Measurements from ENCODE around the gene RPL32. TPM values are rescaled to one million over a fixed set of nuclear protein-coding genes. Genes with fewer than 3 reads are reported as not detected.
A peak's percentile ranks its signal among the peaks of the same experiment; 100 is the strongest.

Gene RPL32
- polyA plus RNA-seq, 4 donors: 1,296 to 2,718 (median 2,420) TPM

GRCh38 chr3:12825156-12825555 is 16.2 kb downstream of the RPL32 start:
- peaks cover 0 to 14% (median 0%) of the 10 kb centered on the region in 3 donors for H3K36me3 ChIP-seq (ENCODE audit: control insufficient read depth in 3 of 3, insufficient read depth in 2 of 3, low read depth in 1 of 3, low read length in 3 of 3)
- no peak for FAIRE-seq
- WGBS, 3 donors: 51 to 77% (median 68%) methylated on average over 8 of the region's 8 CpGs

GRCh38 chr3:12824299-12824698 is 17.1 kb downstream of the RPL32 start:
- H3K27me3 ChIP-seq (ENCODE audit: control insufficient read depth in 3 of 3, insufficient read depth in 3 of 3, low read length in 3 of 3): no peaks in the 10 kb centered on the region
- FAIRE-seq (no peak), DNase-seq (no peak)
- H3K36me3 ChIP-seq (ENCODE audit: control insufficient read depth in 3 of 3, insufficient read depth in 2 of 3, low read depth in 1 of 3, low read length in 3 of 3): peaks cover 0 to 12% (median 0%) of the 10 kb centered on the region in 3 donors
- WGBS, 3 donors: 78 to 88% (median 83%) methylated on average over 7 of the region's 7 CpGs
- no peak overlapping the region for H3K27ac ChIP-seq (ENCODE audit: low read depth in 1 of 3, low read length in 2 of 3)
- no peaks in the 10 kb centered on the region for H3K9me3 ChIP-seq (ENCODE audit: control insufficient read depth in 2 of 2, insufficient read depth in 1 of 2, low read depth in 1 of 2, low read length in 1 of 2)
- H3K4me1 ChIP-seq (ENCODE audit: control insufficient read depth in 3 of 3, insufficient read depth in 2 of 3, low read depth in 1 of 3, low read length in 2 of 3): no peaks in the 10 kb centered on the region
- no peak overlapping the region for H3K4me3 ChIP-seq (ENCODE audit: low read depth in 1 of 3, low read length in 3 of 3)

More at GRCh38 chr3:12825156-12825555, 16.2 kb downstream of the RPL32 start:
- H3K4me1 ChIP-seq (ENCODE audit: control insufficient read depth in 3 of 3, insufficient read depth in 2 of 3, low read depth in 1 of 3, low read length in 2 of 3): no peaks in the 10 kb centered on the region
- no peaks in the 10 kb centered on the region for H3K27me3 ChIP-seq (ENCODE audit: control insufficient read depth in 3 of 3, insufficient read depth in 3 of 3, low read length in 3 of 3)
- DNase-seq: no peak
- no peaks in the 10 kb centered on the region for H3K9me3 ChIP-seq (ENCODE audit: control insufficient read depth in 2 of 2, insufficient read depth in 1 of 2, low read depth in 1 of 2, low read length in 1 of 2)
- H3K27ac ChIP-seq (ENCODE audit: low read depth in 1 of 3, low read length in 2 of 3): no peak overlapping the region
- H3K4me3 ChIP-seq (ENCODE audit: low read depth in 1 of 3, low read length in 3 of 3): no peak overlapping the region

- no peaks in the 10 kb centered on the region for H3K4me1 ChIP-seq (ENCODE audit: control insufficient read depth in 3 of 3, insufficient read depth in 2 of 3, low read depth in 1 of 3, low read length in 2 of 3)
Observed at GRCh38 chr3:12822725-12823373, 18.5 kb downstream of the RPL32 start.

GRCh38 chr3:12818773-12819172 is 22.6 kb downstream of the RPL32 start:
- Histone ChIP-seq H3K36me3 (ENCODE audit: control insufficient read depth in 3 of 3, insufficient read depth in 2 of 3, low read depth in 1 of 3, low read length in 3 of 3) (peaks cover 0 to 23% (median 0%) of the 10 kb centered on the region in 3 donors), H3K9me3 (ENCODE audit: control insufficient read depth in 2 of 2, insufficient read depth in 1 of 2, low read depth in 1 of 2, low read length in 1 of 2) (no peaks in the 10 kb centered on the region), H3K27me3 (ENCODE audit: control insufficient read depth in 3 of 3, insufficient read depth in 3 of 3, low read length in 3 of 3) (no peaks in the 10 kb centered on the region), H3K27ac (ENCODE audit: low read depth in 1 of 3, low read length in 2 of 3) (no peak overlapping the region), H3K4me1 (ENCODE audit: control insufficient read depth in 3 of 3, insufficient read depth in 2 of 3, low read depth in 1 of 3, low read length in 2 of 3) (no peaks in the 10 kb centered on the region), H3K4me3 (ENCODE audit: low read depth in 1 of 3, low read length in 3 of 3) (no peak overlapping the region)
- FAIRE-seq: no peak
- DNase-seq: no peak
- 67 to 83% (median 78%) methylated on average over 5 of the region's 5 CpGs for WGBS, 3 donors

More at GRCh38 chr3:12822725-12823373, 18.5 kb downstream of the RPL32 start:
- Histone ChIP-seq H3K27me3 (ENCODE audit: control insufficient read depth in 3 of 3, insufficient read depth in 3 of 3, low read length in 3 of 3) (no peaks in the 10 kb centered on the region), H3K27ac (ENCODE audit: low read depth in 1 of 3, low read length in 2 of 3) (no peak overlapping the region), H3K36me3 (ENCODE audit: control insufficient read depth in 3 of 3, insufficient read depth in 2 of 3, low read depth in 1 of 3, low read length in 3 of 3) (peaks cover 0 to 12% (median 0%) of the 10 kb centered on the region in 3 donors), H3K4me3 (ENCODE audit: low read depth in 1 of 3, low read length in 3 of 3) (no peak overlapping the region), H3K9me3 (ENCODE audit: control insufficient read depth in 2 of 2, insufficient read depth in 1 of 2, low read depth in 1 of 2, low read length in 1 of 2) (no peaks in the 10 kb centered on the region)
- FAIRE-seq (no peak), DNase-seq (peak; percentile 26 to 39)
- WGBS, 3 donors: 33 to 51% (median 46%) methylated on average over 7 to 8 of the region's 8 CpGs

GRCh38 chr3:12818273-12818672 is 23.1 kb downstream of the RPL32 start:
- 88 to 91% (median 89%) methylated on average over 8 of the region's 8 CpGs for WGBS, 3 donors
- FAIRE-seq (no peak), DNase-seq (no peak)
- no peak overlapping the region for H3K4me3 ChIP-seq (ENCODE audit: low read depth in 1 of 3, low read length in 3 of 3)
- peaks cover 0 to 23% (median 0%) of the 10 kb centered on the region in 3 donors for H3K36me3 ChIP-seq (ENCODE audit: control insufficient read depth in 3 of 3, insufficient read depth in 2 of 3, low read depth in 1 of 3, low read length in 3 of 3)
- no peaks in the 10 kb centered on the region for H3K4me1 ChIP-seq (ENCODE audit: control insufficient read depth in 3 of 3, insufficient read depth in 2 of 3, low read depth in 1 of 3, low read length in 2 of 3)
- H3K27ac ChIP-seq (ENCODE audit: low read depth in 1 of 3, low read length in 2 of 3): no peak overlapping the region
- no peaks in the 10 kb centered on the region for H3K9me3 ChIP-seq (ENCODE audit: control insufficient read depth in 2 of 2, insufficient read depth in 1 of 2, low read depth in 1 of 2, low read length in 1 of 2)
- H3K27me3 ChIP-seq (ENCODE audit: control insufficient read depth in 3 of 3, insufficient read depth in 3 of 3, low read length in 3 of 3): no peaks in the 10 kb centered on the region

- 49 to 55% (median 54%) methylated on average over 13 to 16 of the region's 16 CpGs for WGBS, 3 donors
- no peak for DNase-seq
Observed at GRCh38 chr3:12817343-12817710, 24.0 kb downstream of the RPL32 start.

GRCh38 chr3:12816521-12817342 is 24.6 kb downstream of the RPL32 start:
- 92 to 93% (median 92%) methylated on average over 33 to 34 of the region's 34 CpGs for WGBS, 3 donors
- H3K4me1 ChIP-seq (ENCODE audit: control insufficient read depth in 3 of 3, insufficient read depth in 2 of 3, low read depth in 1 of 3, low read length in 2 of 3): no peaks in the 10 kb centered on the region
- FAIRE-seq: no peak
- H3K27me3 ChIP-seq (ENCODE audit: control insufficient read depth in 3 of 3, insufficient read depth in 3 of 3, low read length in 3 of 3): no peaks in the 10 kb centered on the region
- DNase-seq: no peak
- no peak overlapping the region for H3K4me3 ChIP-seq (ENCODE audit: low read depth in 1 of 3, low read length in 3 of 3)
- H3K9me3 ChIP-seq (ENCODE audit: control insufficient read depth in 2 of 2, insufficient read depth in 1 of 2, low read depth in 1 of 2, low read length in 1 of 2): no peaks in the 10 kb centered on the region
- peaks cover 0 to 27% (median 0%) of the 10 kb centered on the region in 3 donors for H3K36me3 ChIP-seq (ENCODE audit: control insufficient read depth in 3 of 3, insufficient read depth in 2 of 3, low read depth in 1 of 3, low read length in 3 of 3)
- no peak overlapping the region for H3K27ac ChIP-seq (ENCODE audit: low read depth in 1 of 3, low read length in 2 of 3)

More at GRCh38 chr3:12817343-12817710, 24.0 kb downstream of the RPL32 start:
- Histone ChIP-seq H3K9me3 (ENCODE audit: control insufficient read depth in 2 of 2, insufficient read depth in 1 of 2, low read depth in 1 of 2, low read length in 1 of 2) (no peaks in the 10 kb centered on the region), H3K4me1 (ENCODE audit: control insufficient read depth in 3 of 3, insufficient read depth in 2 of 3, low read depth in 1 of 3, low read length in 2 of 3) (no peaks in the 10 kb centered on the region), H3K36me3 (ENCODE audit: control insufficient read depth in 3 of 3, insufficient read depth in 2 of 3, low read depth in 1 of 3, low read length in 3 of 3) (peaks cover 0 to 27% (median 0%) of the 10 kb centered on the region in 3 donors), H3K27ac (ENCODE audit: low read depth in 1 of 3, low read length in 2 of 3) (no peak overlapping the region), H3K27me3 (ENCODE audit: control insufficient read depth in 3 of 3, insufficient read depth in 3 of 3, low read length in 3 of 3) (no peaks in the 10 kb centered on the region), H3K4me3 (ENCODE audit: low read depth in 1 of 3, low read length in 3 of 3) (no peak overlapping the region)
- FAIRE-seq: no peak

GRCh38 chr3:12815719-12816118 is 25.6 kb downstream of the RPL32 start:
- FAIRE-seq: no peak
- Histone ChIP-seq H3K27ac (ENCODE audit: low read depth in 1 of 3, low read length in 2 of 3) (no peak overlapping the region), H3K27me3 (ENCODE audit: control insufficient read depth in 3 of 3, insufficient read depth in 3 of 3, low read length in 3 of 3) (no peaks in the 10 kb centered on the region), H3K4me3 (ENCODE audit: low read depth in 1 of 3, low read length in 3 of 3) (no peak overlapping the region), H3K36me3 (ENCODE audit: control insufficient read depth in 3 of 3, insufficient read depth in 2 of 3, low read depth in 1 of 3, low read length in 3 of 3) (peaks cover 0 to 27% (median 0%) of the 10 kb centered on the region in 3 donors), H3K9me3 (ENCODE audit: control insufficient read depth in 2 of 2, insufficient read depth in 1 of 2, low read depth in 1 of 2, low read length in 1 of 2) (no peaks in the 10 kb centered on the region), H3K4me1 (ENCODE audit: control insufficient read depth in 3 of 3, insufficient read depth in 2 of 3, low read depth in 1 of 3, low read length in 2 of 3) (no peaks in the 10 kb centered on the region)
- no peak for DNase-seq
- WGBS, 3 donors: 84 to 88% (median 85%) methylated on average over 9 of the region's 9 CpGs

Measured in small intestine (tissue), 7 donors.